CD14-positive monocyte (primary cell): Measurements from ENCODE around the gene MS4A13. TPM values are rescaled to one million over a fixed set of nuclear protein-coding genes. Genes with fewer than 3 reads are reported as not detected.
A peak's percentile ranks its signal among the peaks of the same experiment; 100 is the strongest.

Source experiments
- DNase-seq, 3 donors: peaks; one replicate each; pipeline ENCODE4 v3.0.0-alpha.2; 2011 to 2022
- H2AFZ ChIP-seq: 2 replicates; pipeline ENCODE4 v1.6.0; 2012; ENCODE audit warnings: mild to moderate bottlenecking, low read depth, low read length, inconsistent platforms; ENCODE audit not compliant: insufficient read depth, poor library complexity, severe bottlenecking
- H3K27ac ChIP-seq, 2 donors: 1 replicate in 1 of 2; 2 replicates in 1 of 2; pipeline ENCODE4 v1.5.1; 2012 to 2013; ENCODE audit warnings: low read length in 2 of 2, control low read depth in 1 of 2, inconsistent platforms in 1 of 2, low read depth in 1 of 2, mild to moderate bottlenecking in 1 of 2
- H3K27me3 ChIP-seq, 2 donors: one replicate each; pipeline versions ENCODE4 v1.6.0 to v1.6.1; 2011 to 2013; ENCODE audit warnings: low read length in 2 of 2; ENCODE audit not compliant: control insufficient read depth in 2 of 2, insufficient read depth in 2 of 2
- H3K36me3 ChIP-seq, 2 donors: replicated peaks in 1 of 2; 1 replicate in 1 of 2; 2 replicates in 1 of 2; pipeline versions ENCODE4 v1.5.1 to v1.6.1; 2012 to 2013; ENCODE audit warnings: low read length in 2 of 2, control low read depth in 1 of 2, inconsistent platforms in 1 of 2, mild to moderate bottlenecking in 1 of 2; ENCODE audit not compliant: insufficient read depth in 2 of 2, control insufficient read depth in 1 of 2
- H3K4me1 ChIP-seq, 2 donors: 1 replicate in 1 of 2; 2 replicates in 1 of 2; pipeline versions ENCODE4 v1.5.1 to v1.6.1; 2012 to 2013; ENCODE audit warnings: low read length in 2 of 2, control low read depth in 1 of 2, inconsistent platforms in 1 of 2, mild to moderate bottlenecking in 1 of 2, moderate library complexity in 1 of 2; ENCODE audit not compliant: insufficient read depth in 2 of 2, control insufficient read depth in 1 of 2
- H3K4me2 ChIP-seq: replicated peaks from 2 replicates; pipeline ENCODE3; 2012; ENCODE audit warnings: low read length, moderate library complexity, mild to moderate bottlenecking; ENCODE audit not compliant: poor library complexity, severe bottlenecking; ENCODE audit errors: extremely low read depth
- H3K4me3 ChIP-seq, 3 experiments: fragments of 200-600 bp in 1 of 3; sonication (generic) in 1 of 3; replicated peaks in 1 of 3; 1 replicate in 2 of 3; 2 replicates in 1 of 3; pipeline ENCODE4 v1.5.1; 2011 to 2013; ENCODE audit warnings: low read length in 3 of 3, mild to moderate bottlenecking in 3 of 3, control low read depth in 2 of 3, low read depth in 2 of 3, inconsistent platforms in 1 of 3, moderate library complexity in 1 of 3
- H3K79me2 ChIP-seq: 2 replicates; pipeline ENCODE4 v1.6.0; 2012; ENCODE audit warnings: mild to moderate bottlenecking, control low read depth, inconsistent platforms, low read length, moderate library complexity; ENCODE audit not compliant: insufficient read depth
- H3K9ac ChIP-seq: 2 replicates; pipeline ENCODE4 v1.6.0; 2017; ENCODE audit warnings: low read length, mild to moderate bottlenecking; ENCODE audit not compliant: insufficient read depth, poor library complexity, severe bottlenecking
- H3K9me3 ChIP-seq, 2 donors: replicated peaks in 1 of 2; 1 replicate in 1 of 2; 2 replicates in 1 of 2; pipeline versions ENCODE4 v1.5.1 to v1.6.1; 2012 to 2013; ENCODE audit warnings: low read length in 2 of 2, control low read depth in 1 of 2; ENCODE audit not compliant: control insufficient read depth in 1 of 2, insufficient read depth in 1 of 2
- H4K20me1 ChIP-seq: 2 replicates; pipeline ENCODE4 v1.6.0; 2012; ENCODE audit warnings: mild to moderate bottlenecking, low read length, control low read depth, moderate library complexity; ENCODE audit not compliant: insufficient read depth
- H3K27ac Mint-ChIP-seq, 7 donors: one replicate each; pipeline ENCODE4 v1.8.0; 2020; ENCODE audit warnings: mild to moderate bottlenecking in 7 of 7, mixed read lengths in 7 of 7, moderate library complexity in 6 of 7, inconsistent platforms in 2 of 7
- H3K27me3 Mint-ChIP-seq, 3 donors: one replicate each; pipeline ENCODE4 v1.8.0; 2021 to 2022; ENCODE audit warnings: low read depth in 3 of 3, mild to moderate bottlenecking in 3 of 3, mixed read lengths in 3 of 3, moderate library complexity in 3 of 3, inconsistent platforms in 1 of 3
- H3K36me3 Mint-ChIP-seq, 2 donors: one replicate each; pipeline ENCODE4 v1.8.0; 2020; ENCODE audit warnings: mixed read lengths in 2 of 2, inconsistent platforms in 1 of 2, mild to moderate bottlenecking in 1 of 2
- H3K4me1 Mint-ChIP-seq: one replicate; pipeline ENCODE4 v1.8.0; 2020; ENCODE audit warnings: mild to moderate bottlenecking, mixed read lengths
- H3K4me3 Mint-ChIP-seq, 2 donors: one replicate each; pipeline ENCODE4 v1.8.0; 2020; ENCODE audit warnings: mild to moderate bottlenecking in 2 of 2, mixed read lengths in 2 of 2, moderate library complexity in 1 of 2
- H3K9me3 Mint-ChIP-seq, 7 donors: one replicate each; pipeline ENCODE4 v1.8.0; 2020 to 2022; ENCODE audit warnings: mixed read lengths in 7 of 7, mild to moderate bottlenecking in 6 of 7, moderate library complexity in 6 of 7, inconsistent platforms in 2 of 7
- CTCF ChIP-seq: fragments of 200-600 bp; IDR thresholded peaks from one replicate; pipeline ENCODE4 v1.8.0; 2022; ENCODE audit warnings: antibody characterized with exemption, mild to moderate bottlenecking
- WGBS: methylation state at CpG from one replicate; pipeline ENCODE4 v1.1.5; 2013; ENCODE audit warnings: missing lambda C conversion rate; ENCODE audit not compliant: insufficient coverage; 5-methylcytosine and 5-hydroxymethylcytosine counted together
- intact Hi-C, 2 donors: fragments of 100-400 bp; cut with micrococcal nuclease; formaldehyde crosslinking; loops; one replicate each; pipeline versions ENCODE4 v1.15.0 to v1.15.1; 2023
- polyA plus RNA-seq, 3 donors: library from polyadenylated mRNA; depleted of rRNA in 1 of 3; unstranded in 2 of 3; stranded (reverse) in 1 of 3; fragments of 300-500 nt in 2 of 3; fragments of >200 nt in 1 of 3; fragmentation: Illumina TruSeq in 2 of 3; gene quantifications; 1 replicate in 2 of 3; 2 replicates in 1 of 3; pipeline ENCODE4 v1.2.3, GENCODE V29; 2012 to 2021

Gene MS4A13
- polyA plus RNA-seq, 3 donors, result not detected

- Histone ChIP-seq H3K79me2 (no peaks in the 10 kb centered on the region), H3K9me3 (no peaks in the 10 kb centered on the region), H3K9ac (no peak overlapping the region), H3K27ac (peak overlapping the region in 1 of 2 donors; percentile 21), H3K4me2 (peak overlapping the region; percentile 56), H3K36me3 (no peaks in the 10 kb centered on the region), H3K4me1 (peaks cover 11 to 15% of the 10 kb centered on the region in 2 donors), H2AFZ (peak overlapping the region; percentile 68), H3K27me3 (peaks cover 0 to 2% of the 10 kb centered on the region in 2 donors), H4K20me1 (no peaks in the 10 kb centered on the region), H3K4me3 (peak overlapping the region in 1 of 3 experiments; percentile 50)
- DNase-seq, result peak in 1 of 3 donors; percentile 4
- H3K36me3 Mint-ChIP-seq, result no peaks in the 10 kb centered on the region
- H3K4me3 Mint-ChIP-seq, result peak overlapping the region in 1 of 2 donors; percentile 6
- H3K9me3 Mint-ChIP-seq, result peaks cover 0 to 2% (median 0%) of the 10 kb centered on the region in 7 donors
- H3K27me3 Mint-ChIP-seq, result peaks cover 0 to 5% (median 2%) of the 10 kb centered on the region in 3 donors
- no CpG with 5 or more reads among the region's 2 CpGs for WGBS
- no peak for TF ChIP-seq CTCF
- peak overlapping the region in 5 of 7 donors; percentile 52 to 82 (median 80) for H3K27ac Mint-ChIP-seq
- intact Hi-C loops, result loop anchor here in 1 of 2 donors (2.0 kb wide), 1 partner anchor 20 kb away; no protein-coding TSS in a partner anchor
- peaks cover 18% of the 10 kb centered on the region for H3K4me1 Mint-ChIP-seq
These were observed 16.8 kb upstream of the MS4A13 start for GRCh38 chr11:60498399-60498798.

- no peak overlapping the region for H3K9ac ChIP-seq
- H3K4me1 ChIP-seq, result peaks cover 11 to 15% of the 10 kb centered on the region in 2 donors
- no peak for TF ChIP-seq CTCF
- peaks cover 0 to 2% of the 10 kb centered on the region in 2 donors for H3K27me3 ChIP-seq
- no peaks in the 10 kb centered on the region for H3K79me2 ChIP-seq
- no peaks in the 10 kb centered on the region for H4K20me1 ChIP-seq
- peak overlapping the region in 1 of 2 donors; percentile 6 for H3K4me3 Mint-ChIP-seq
- no peaks in the 10 kb centered on the region for H3K9me3 ChIP-seq
- no peaks in the 10 kb centered on the region for H3K36me3 Mint-ChIP-seq
- no peaks in the 10 kb centered on the region for H3K36me3 ChIP-seq
- peak in 2 of 3 donors; percentile 10 to 24 for DNase-seq
- H3K4me3 ChIP-seq, result peak overlapping the region in 1 of 3 experiments; percentile 50
- peak overlapping the region; percentile 56 for H3K4me2 ChIP-seq
- H3K9me3 Mint-ChIP-seq, result peaks cover 0 to 2% (median 0%) of the 10 kb centered on the region in 7 donors
- peaks cover 18% of the 10 kb centered on the region for H3K4me1 Mint-ChIP-seq
- 0% methylated on average over 3 of the region's 4 CpGs for whole genome bisulfite sequencing
- peak overlapping the region in 6 of 7 donors; percentile 26 to 82 (median 74) for H3K27ac Mint-ChIP-seq
- intact Hi-C loops, result loop anchor here in 1 of 2 donors (2.0 kb wide), 1 partner anchor 20 kb away; no protein-coding TSS in a partner anchor
- peak overlapping the region; percentile 8 to 21 for H3K27ac ChIP-seq
- H3K27me3 Mint-ChIP-seq, result peaks cover 0 to 5% (median 2%) of the 10 kb centered on the region in 3 donors
- H2AFZ ChIP-seq, result peak overlapping the region; percentile 68
These were observed 16.3 kb upstream of the MS4A13 start for GRCh38 chr11:60498853-60499252.
